ENCODE data around the gene SUSD2.

DNA sequence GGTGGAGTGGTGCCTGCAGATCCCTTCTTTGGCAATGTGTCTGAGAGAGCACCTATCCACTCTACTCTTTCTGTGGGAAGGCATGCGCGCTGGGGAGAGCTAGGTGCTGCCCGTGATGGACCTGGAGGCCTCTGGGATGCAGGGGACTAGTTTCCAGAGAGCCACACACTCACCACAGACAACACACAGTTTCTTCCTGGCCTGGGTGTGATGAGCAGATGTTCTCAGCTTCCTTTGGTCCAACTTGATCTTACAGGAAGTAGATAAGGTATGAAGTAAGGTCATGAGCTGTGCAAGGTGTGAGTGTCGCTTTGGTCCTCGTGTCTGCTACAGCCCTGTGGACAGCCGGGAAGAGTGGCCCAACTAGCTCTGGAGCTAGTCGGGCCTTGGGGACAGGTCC lies 27.3 kb upstream of the SUSD2 start:
- no peak for TF ChIP-seq SP1 (IDR thresholded peaks at IDR 0.05)
- TF ChIP-seq L3MBTL2 (conservative IDR thresholded peaks at IDR 0.05), result no peak
- TF ChIP-seq FOXM1 (IDR thresholded peaks at IDR 0.05; ENCODE audit: borderline replicate concordance), result no peak
- TF ChIP-seq ZNF384 (IDR thresholded peaks at IDR 0.05), result no peak
- no peak for TF ChIP-seq CTBP1 (IDR thresholded peaks at IDR 0.05; ENCODE audit: borderline replicate concordance)
- TF ChIP-seq FOXA1 (IDR thresholded peaks at IDR 0.05), result no peak
